Hepatocyte (in vitro differentiated cells): Measurements from ENCODE around the gene POLR2E.

ENCODE experiments used
- CTCF ChIP-seq: fragments of 200-600 bp; sonication (generic); IDR thresholded peaks from 2 replicates; pipeline ENCODE4 v1.5.1; 2016; ENCODE audit warnings: antibody characterized with exemption, mild to moderate bottlenecking; ENCODE audit not compliant: poor library complexity
- EZH2 ChIP-seq: fragments of 200-600 bp; sonication (generic); IDR thresholded peaks from 2 replicates; pipeline ENCODE4 v1.6.1; 2016; ENCODE audit warnings: antibody characterized with exemption, mild to moderate bottlenecking, borderline replicate concordance

GRCh38 chr19:1101337-1101698, 6.1 kb upstream of the POLR2E start:
- no peak for TF ChIP-seq CTCF
- TF ChIP-seq EZH2 = no peak
